NCI-H345 treated with DMSO at 0.1 percent for 48 hours (cell line): ENCODE measurements around the gene CAPN10.
"Not testable (repeated sequence)": the region's sequence is repeated elsewhere in the genome, so short reads cannot be mapped to it uniquely, and the experiment has no call there.

Experiments
- DNase-seq: peaks from one replicate; lab custom pipeline; 2025; ENCODE audit not compliant: unreplicated experiment; lab: John Stamatoyannopoulos, UW

CAPN10 gene, protein sequence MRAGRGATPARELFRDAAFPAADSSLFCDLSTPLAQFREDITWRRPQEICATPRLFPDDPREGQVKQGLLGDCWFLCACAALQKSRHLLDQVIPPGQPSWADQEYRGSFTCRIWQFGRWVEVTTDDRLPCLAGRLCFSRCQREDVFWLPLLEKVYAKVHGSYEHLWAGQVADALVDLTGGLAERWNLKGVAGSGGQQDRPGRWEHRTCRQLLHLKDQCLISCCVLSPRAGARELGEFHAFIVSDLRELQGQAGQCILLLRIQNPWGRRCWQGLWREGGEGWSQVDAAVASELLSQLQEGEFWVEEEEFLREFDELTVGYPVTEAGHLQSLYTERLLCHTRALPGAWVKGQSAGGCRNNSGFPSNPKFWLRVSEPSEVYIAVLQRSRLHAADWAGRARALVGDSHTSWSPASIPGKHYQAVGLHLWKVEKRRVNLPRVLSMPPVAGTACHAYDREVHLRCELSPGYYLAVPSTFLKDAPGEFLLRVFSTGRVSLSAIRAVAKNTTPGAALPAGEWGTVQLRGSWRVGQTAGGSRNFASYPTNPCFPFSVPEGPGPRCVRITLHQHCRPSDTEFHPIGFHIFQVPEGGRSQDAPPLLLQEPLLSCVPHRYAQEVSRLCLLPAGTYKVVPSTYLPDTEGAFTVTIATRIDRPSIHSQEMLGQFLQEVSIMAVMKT

DNA sequence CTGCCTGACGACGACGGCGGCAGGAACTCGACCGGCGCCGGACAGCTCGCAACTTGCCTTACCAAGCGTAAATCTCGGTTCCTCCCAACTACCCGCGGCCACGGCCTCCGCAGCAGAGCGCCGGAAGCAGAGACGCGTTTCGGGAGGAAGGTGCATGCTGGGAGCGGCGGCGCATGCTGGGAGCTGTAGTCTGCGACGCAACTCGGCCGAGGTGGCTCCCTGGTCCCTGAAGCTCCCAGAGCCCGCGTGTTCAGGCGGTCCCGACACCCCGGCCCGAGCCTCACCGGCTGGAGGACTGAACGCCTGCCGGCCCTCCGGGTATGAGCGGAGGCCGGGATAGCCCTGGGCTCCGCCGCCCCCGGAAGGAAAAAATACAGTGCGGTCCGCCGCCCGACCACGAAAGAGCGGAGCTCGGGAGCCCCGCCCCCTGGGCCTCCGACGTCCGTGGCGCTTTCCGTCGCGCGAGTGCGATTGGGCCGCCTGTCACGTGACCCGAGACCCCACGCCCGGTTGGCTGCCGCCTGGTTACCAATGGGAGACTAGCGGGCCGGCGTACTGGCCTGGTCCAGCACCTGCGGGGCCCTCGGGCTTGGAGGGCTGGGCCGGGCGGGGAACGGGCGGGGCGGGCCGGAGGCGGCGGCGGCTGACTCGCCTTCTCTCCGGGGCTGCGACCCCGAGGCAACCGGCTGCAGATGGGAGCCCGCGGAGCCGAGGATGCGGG is at the start of gene CAPN10:
CAPN10 (plus strand) TSS at position 537 of the 721 bp plus-strand sequence; CDS start at position 715, 178 bp downstream.
- peak; percentile 95 for DNase-seq

DNA sequence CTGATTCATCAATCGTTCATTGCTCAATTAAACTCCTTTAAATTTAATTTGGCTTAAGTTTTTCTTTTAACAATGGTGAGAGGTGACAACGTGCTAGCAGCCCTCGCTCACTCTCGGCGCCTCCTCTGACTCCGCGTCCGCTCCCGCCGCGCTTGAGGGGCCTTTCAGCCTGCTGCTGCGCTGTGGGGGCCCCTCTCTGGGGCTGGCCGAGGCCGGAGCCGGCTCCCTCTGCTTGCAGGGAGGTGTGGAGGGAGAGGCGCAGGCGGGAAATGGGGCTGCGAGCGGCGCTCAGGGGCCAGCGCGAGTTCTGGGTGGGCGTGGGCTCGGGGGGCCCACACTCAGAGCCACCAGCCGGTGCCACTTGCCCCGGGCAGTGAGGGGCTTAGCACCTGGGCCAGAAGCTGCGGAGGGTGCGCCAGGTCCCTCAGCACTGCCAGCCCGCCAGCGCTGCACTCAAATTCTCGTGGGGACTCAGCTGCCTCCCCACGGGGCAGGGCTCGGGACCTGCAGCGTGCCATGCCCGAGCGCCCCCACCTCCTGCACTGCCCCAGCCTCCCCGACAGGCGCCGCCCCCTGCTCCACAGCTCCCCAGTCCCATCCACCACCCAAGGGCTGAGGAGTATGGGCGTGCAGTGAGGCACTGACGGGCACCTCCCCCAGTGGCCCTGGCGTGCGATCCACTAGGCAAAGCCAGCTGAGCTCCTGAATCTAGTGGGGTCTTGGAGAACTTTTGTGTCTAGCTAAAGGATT is 48.3 kb upstream of the CAPN10 start:
- no peak for DNase-seq

DNA sequence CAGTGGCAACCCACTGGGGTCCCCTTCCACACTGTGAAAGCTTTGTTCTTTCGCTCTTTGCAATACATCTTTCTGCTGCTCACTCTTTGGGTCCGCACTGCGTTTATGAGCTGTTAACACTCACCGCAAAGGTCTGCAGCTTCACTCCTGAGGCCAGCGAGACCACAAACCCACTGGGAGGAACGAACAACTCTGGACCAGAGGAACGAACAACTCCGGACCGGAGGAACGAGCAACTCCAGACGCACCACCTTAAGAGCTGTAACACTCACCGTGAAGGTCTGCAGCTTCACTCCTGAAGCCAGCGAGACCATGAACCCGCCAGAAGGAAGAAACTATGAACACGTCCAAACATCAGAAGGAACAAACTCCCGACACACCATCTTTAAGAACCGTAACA is 47.4 kb upstream of the CAPN10 start:
- DNase-seq: not testable (repeated sequence)

DNA sequence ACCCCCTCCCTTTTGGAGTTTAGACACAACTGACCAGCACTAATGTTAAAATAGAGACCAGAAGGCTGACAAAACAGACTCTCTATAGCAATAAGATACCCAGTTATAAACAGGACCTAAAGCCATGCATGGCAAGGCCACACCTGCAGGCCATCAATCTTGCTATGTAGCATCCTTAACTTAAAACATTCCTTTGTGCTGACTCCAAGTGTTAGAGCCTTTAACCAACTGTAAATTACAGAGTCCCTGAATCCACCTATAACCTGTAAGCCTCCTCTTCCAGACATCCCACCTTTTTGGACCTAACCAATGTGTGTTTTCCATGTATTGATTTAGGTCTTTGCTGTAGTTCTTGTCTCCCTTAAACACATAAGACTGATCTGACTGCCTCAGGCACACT is 46.6 kb upstream of the CAPN10 start:
- DNase-seq: no peak

DNA sequence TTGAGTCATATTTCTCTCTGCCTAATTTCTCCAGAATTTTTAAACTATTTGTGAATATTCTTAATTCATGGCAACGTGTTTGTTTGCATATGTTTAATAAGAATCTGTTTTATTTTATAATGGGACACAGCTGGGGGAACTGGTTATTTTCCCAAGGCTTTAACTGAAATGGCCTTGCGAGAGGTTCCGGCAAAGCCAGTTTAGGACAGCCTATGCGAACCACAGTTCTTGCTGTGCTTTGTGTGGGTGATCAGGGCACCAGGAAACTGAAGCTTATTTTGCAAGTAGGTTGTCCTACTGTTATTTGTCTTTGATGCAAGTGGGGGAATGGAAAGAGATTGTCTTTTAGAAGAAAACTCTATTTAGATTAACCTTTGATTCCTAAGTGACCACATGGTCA is 35.2 kb upstream of the CAPN10 start:
- no peak for DNase-seq

DNA sequence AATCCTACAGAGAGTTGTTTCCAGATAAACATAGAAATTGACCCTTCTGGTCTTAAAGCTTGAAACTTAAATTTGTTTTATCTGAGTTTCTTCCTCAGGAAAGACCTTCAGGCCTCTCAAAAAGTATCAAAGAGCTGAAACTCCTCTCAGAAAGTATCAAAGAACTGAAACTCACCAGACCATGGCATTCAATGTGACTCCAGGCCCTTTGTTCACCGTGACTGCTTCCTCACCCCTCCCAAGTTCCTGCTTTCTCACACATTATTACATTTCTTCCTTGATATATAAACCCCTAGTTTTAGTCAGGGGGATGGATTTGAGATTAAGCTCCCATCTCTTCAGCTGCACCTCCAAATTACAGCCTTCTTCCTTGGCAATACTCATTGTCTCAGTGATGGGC is 34.7 kb upstream of the CAPN10 start:
- DNase-seq: no peak

DNA sequence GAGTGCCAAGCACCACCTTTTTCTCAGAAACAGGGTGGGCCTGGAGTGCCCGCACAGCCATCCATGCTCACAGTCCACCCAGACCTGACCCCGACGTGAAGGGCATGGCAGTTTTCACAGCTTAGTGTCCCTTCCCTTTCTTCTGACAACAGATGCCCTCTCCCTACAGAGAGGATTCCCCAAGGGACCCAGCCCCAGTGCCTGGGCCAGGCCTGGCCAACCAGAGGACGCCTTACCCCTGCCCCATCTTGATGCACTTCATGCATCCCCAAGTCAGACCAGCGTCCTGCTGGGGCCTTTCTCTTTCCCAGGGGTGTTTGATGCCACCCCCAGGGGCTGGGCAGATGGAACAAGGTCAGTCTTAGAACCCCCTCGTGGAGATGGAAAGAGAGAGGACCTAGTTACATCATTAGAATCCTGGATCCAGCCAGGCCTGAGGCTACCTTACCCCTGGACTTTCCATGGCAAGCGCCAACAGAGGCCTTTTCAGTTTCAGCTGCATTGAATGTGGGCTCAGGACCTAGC is 32.5 kb upstream of the CAPN10 start:
- no peak for DNase-seq

DNA sequence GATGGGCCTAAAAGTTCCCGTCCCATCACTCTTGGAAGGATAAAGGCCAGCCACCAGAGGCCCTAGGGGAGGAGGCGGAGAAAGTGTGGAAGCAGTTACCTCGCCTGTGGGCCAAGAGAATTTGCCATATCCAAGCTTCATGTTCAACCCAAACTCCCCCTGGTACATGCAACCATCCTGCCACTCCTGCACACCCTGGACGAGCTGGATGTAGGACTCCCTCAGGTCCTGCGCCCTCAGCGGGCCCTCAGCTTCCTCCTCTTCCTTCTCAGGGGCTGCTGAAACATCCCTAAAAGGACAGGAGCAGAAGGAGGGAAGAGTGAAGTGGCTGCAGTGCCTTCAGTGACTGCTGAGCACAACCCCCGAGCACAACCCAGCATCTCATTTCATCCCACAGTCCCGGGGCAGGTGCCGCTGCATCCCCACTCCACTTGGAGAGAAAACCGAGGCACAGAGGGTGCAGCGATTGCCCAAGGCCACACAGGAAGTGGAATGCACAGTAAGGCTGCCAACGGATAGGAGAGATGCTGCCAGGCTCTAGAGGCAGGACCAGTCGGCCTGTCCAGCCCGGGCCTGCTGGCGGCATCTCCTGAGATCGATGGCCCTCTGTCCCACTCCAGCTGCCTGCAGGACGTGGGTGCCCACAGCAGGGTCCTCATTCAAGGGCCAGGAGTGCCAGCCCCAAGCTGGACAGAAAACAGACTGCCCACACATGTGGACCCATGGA is 31.6 kb upstream of the CAPN10 start:
- DNase-seq: no peak

DNA sequence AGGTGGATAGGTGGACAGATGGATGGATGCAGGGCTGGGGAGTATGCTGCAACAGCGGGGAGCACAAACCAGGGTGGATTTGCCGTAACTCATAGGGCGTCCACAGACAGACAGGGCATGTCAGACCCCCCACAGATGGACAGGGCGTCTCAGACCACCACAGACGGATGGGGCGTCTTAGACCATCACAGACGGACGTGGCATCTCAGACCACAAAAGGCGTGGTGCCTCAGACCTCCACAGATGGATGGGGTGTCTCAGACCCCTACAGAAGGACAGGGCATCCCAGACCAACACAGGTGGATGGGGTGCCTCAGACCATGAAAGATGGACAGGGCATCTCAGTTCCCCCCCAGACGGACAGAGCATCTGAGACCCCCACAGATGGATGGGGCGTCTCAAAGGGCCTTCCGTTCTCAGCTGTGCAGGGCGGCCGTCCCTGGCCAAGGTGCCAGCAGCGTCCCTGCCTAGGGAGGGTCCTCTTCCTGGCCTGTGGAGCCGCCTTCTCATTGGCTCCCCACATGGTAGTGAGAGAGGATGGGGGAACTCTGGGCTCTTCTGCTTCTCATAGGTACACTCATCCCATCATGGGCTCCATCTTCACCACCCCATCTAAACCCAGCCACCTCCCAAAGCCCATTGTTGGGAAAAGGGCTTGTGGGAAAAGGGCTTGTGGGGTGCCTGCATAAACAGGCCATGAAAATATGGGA is 30.8 kb upstream of the CAPN10 start:
- DNase-seq: no peak

DNA sequence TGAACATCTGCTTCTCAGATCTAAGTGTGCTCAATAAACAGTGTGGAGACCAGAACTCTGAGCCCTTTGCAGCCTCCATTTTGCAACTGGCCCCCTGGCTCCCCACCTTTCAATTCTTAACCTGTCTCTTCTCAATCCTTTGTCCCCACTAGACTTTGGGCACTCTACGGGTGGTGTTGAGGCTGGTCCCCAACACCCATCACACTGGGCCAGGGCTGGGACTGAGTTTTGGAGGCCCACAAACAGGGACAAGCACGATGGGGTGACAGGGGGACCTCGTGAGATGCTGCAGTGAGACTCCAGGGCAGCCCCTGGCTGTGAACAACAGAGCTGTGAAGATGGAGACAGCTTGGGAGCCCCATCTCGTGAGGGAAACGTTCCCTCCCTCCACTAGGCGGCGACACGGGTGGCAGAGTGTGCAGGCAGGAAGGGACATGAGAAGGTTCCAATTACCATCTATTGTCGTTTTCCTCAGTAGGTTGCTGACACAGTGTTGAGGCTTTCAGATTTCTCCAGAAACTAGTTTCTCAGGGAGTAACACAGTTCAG is 29.9 kb upstream of the CAPN10 start:
- DNase-seq: no peak

DNA sequence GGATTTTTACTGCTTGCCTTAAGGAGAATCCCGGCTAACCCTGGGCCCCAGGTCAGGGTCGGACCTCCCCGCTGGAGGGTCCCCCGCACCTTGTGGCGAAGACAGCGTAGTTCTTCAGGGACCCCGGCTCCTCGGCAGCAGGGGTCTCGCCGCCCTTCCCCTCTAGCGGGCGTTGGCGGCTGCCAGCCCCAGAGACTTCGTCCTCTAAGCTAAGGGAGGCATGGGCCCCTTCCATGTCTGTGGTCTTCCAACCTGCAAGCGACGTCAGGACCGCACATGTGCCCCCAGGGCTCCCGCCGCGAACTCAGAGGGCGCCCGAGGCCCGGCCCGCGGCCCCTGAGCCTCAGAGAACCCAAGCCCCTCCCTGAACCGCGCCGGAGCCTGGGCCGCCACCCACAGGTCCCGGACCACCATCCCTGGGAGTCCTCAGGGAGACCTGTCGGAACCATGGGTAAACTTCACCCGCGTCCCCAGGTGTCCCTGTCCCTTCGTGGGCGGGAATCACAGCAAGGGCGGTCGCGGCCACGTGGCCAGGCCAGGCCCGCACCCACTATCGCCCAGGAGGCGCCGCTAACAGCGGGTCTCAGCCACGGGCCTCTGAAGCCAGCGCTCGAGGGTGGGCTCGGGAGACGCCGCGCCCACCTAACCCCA is 29.3 kb upstream of the CAPN10 start:
- DNase-seq: no peak

DNA sequence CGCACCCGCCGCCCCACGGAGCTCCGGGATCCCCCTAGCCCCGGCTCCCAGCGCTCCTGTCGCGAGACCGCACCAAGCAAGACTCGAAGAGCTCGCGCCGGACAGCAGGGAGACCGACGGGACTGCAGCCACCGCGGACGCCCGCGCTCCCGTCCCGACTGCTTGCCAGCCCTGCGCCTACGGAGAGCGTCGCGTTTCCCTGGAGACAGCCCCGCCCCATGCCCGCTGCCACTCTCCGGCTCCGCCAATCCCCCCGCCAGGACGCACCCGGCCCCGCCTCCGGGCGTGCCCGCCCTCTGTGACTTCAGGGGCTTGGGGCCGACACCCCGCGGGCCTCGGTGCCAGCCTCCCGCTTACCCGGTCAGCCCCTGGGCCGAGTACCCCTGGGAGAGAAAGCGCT is 28.7 kb upstream of the CAPN10 start, which contains the start of gene ANKMY1:
ANKMY1 (minus strand) TSS at position 181 of the 400 bp plus-strand sequence. CDS start 653 bp downstream, outside the sequence.
- peak; percentile 26 for DNase-seq

DNA sequence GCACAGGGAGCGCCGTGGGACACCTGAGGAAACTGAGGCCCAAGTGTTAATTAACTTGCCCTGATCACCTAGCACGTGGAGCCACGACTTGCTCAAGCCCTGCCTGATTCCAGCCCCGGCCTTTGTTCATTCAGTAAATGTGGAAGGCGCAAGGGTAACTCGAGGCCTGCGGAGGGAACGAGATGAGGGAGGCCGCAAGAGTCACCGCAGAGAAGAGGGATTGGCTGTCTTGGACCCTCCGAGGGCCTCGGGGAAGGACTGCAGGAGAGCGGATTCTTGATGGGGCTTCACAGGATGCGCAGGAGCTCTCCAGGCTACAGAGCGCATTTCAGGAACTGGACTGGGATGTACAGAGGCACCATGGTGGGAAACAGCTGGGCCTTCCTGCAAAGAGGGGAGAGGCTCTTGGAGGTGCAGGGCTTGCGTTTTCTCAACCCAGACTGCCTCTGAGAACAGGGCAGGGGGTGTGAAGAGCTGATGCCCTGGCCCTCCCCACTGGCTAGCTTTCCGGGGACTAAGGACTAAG is 28.2 kb upstream of the CAPN10 start:
- no peak for DNase-seq

DNA sequence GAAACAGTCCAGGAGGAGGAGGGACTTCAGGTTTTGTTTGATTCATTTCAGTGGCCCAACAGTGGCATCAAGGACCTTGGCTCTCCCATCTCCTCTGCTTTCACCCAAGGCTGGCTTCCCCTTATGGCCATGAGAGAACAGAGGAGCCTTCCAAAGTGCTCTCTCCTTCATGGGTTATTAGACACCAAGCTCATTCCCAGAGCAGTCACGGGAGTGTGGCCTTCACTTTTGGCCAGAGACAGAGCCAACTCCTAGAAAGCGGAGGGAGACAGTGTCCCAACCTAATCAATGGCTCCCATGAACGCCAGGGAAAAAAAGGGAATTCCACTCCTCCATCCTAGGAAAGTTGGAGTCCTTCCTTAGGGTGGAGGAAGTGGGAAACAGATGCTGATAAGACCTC is 27.2 kb upstream of the CAPN10 start:
- no peak for DNase-seq

DNA sequence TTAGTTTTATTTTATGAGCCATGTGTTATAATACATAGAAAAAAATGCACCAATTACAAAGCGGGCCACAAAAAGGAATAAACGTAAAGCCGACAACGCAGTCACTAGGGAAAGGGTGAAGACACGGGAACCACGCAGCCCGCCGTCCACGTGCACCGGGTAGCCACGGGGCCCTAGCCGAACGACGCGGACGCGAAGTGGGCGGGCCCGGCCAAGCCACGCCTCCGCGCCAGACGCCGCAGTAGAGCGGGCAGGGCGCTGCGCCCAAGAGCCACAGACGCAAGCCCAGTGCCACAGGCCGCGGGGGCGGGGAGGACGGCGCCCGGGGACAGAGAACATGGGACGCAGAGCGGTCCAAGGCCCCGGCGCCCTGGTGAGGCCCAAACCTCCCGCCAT is 26.5 kb upstream of the CAPN10 start, which contains the start of gene DUSP28:
DUSP28 (plus strand) TSS at position 274 of the 396 bp plus-strand sequence. CDS start 328 bp downstream, outside the sequence.
- peak; percentile 63 for DNase-seq

DNA sequence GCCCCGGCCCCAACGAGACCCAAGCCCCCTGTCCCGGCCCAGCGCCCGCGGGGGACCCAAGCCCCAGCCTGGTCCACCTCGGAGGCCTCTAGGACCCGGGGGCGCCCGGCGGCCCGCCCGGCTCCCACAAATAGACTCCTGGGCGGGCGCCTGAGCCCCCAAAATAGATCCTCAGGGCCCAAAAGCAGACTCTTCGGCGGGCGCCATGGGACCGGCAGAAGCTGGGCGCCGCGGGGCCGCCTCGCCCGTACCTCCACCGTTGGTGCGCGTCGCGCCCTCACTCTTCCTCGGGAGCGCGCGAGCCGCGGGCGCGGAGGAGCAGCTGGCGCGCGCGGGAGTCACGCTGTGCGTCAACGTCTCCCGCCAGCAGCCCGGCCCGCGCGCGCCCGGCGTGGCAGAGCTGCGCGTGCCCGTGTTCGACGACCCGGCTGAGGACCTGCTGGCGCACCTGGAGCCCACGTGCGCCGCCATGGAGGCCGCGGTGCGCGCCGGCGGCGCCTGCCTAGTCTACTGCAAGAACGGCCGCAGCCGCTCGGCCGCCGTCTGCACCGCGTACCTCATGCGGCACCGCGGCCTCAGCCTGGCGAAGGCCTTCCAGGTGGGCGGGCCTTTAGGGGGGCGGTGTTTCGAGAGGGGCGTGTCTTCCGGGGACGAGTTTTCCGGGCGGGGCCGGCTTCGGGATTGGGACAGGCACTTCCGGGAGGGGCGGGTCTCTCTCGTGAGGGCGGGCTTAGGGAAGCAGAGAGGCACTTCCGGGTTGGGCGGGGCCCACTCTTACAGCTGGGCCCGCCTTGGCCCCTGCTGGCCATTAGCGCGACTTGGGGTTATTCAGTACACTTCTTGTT is 25.8 kb upstream of the CAPN10 start:
- DNase-seq: peak; percentile 91

DNA sequence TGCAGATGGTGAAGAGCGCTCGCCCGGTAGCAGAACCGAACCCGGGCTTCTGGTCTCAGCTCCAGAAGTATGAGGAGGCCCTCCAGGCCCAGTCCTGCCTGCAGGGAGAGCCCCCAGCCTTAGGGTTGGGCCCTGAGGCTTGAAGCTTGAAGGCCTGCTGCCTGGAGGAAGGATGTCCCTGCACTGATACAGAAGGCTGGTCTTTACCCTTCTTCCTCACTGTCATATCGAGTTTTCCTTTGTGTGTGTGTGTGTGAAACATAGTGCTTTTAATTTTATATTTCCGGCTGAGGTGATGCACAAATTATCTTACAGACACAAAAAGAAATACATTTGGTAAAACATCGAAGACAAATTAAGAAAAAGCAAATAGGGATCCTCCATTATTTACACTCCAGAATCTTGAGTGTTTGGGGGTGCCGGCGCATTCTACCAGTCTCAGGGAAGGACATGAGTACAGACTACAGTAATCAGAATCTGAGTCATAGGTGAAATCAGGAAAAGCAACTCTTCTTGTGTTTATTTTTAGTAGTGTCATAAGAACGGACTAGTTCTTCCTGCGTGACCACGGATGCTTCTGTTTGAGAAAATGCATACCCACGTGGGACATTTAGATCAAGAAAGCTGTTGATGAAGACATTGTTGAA is 25.1 kb upstream of the CAPN10 start:
- DNase-seq: no peak
